GM21619 (cell line): ENCODE results near the gene LITAFD.
"Not testable (repeated sequence)": the region's sequence is repeated elsewhere in the genome, so short reads cannot be mapped to it uniquely, and the experiment has no call there.

Experiments used
- ATAC-seq: cut with Tn5 transposase; IDR thresholded peaks from one replicate; pipeline ENCODE4 v1.9.1; 2021; ENCODE audit not compliant: unreplicated experiment

The LITAFD gene

GRCh38 chr16:8872071-8872470, 10.1 kb upstream of the LITAFD start:
- no peak for ATAC-seq

- no peak for ATAC-seq
These were observed 8.9 kb upstream of the LITAFD start for GRCh38 chr16:8872967-8873865.

GRCh38 chr16:8873866-8874195, 8.3 kb upstream of the LITAFD start:
- ATAC-seq, result not testable (repeated sequence)

GRCh38 chr16:8874388-8874787, 7.8 kb upstream of the LITAFD start:
- ATAC-seq, result no peak

GRCh38 chr16:8875317-8875716, 6.8 kb upstream of the LITAFD start:
- ATAC-seq, result not testable (repeated sequence)

- ATAC-seq, result no peak
These were observed 4.1 kb upstream of the LITAFD start for GRCh38 chr16:8877894-8878522.

GRCh38 chr16:8878523-8878911, 3.6 kb upstream of the LITAFD start:
- no peak for ATAC-seq

GRCh38 chr16:8880839-8881510, 1.2 kb upstream of the LITAFD start:
- ATAC-seq, result no peak

- ATAC-seq, result no peak
These were observed 700 bp downstream of the LITAFD start for GRCh38 chr16:8882725-8883377.

- ATAC-seq, result no peak
These were observed 3.8 kb downstream of the LITAFD start for GRCh38 chr16:8885674-8886592.

- ATAC-seq, result no peak
These were observed 4.7 kb downstream of the LITAFD start for GRCh38 chr16:8886593-8887430.

GRCh38 chr16:8887431-8887765, 5.2 kb downstream of the LITAFD start:
- no peak for ATAC-seq

- no peak for ATAC-seq
These were observed 5.9 kb downstream of the LITAFD start for GRCh38 chr16:8887952-8888560.

- no peak for ATAC-seq
These were observed 7.1 kb downstream of the LITAFD start for GRCh38 chr16:8888951-8889892.

- no peak for ATAC-seq
These were observed 7.9 kb downstream of the LITAFD start for GRCh38 chr16:8889893-8890548.

GRCh38 chr16:8890549-8890921, 8.4 kb downstream of the LITAFD start:
- ATAC-seq, result no peak

GRCh38 chr16:8892101-8892575, 10.0 kb downstream of the LITAFD start:
- peak; percentile 28 for ATAC-seq

GRCh38 chr16:8893426-8893825, 11.3 kb downstream of the LITAFD start:
- ATAC-seq, result no peak
